GM10248 (cell line): ENCODE data around the gene DSN1.
A peak's percentile ranks its signal among the peaks of the same experiment; 100 is the strongest.

Experiments
- CTCF ChIA-PET: fragments of 300-600 bp; sonication (Branson Sonifier 250); formaldehyde crosslinking; extraction: SDS; loops from one replicate; lab custom pipeline; 2021; ENCODE audit warnings: antibody characterized with exemption; lab: Yijun Ruan, JAX
- POLR2A ChIA-PET: fragments of 350-650 bp; sonication (Branson Sonifier 250); formaldehyde crosslinking; extraction: SDS; loops from one replicate; lab custom pipeline; 2020; ENCODE audit warnings: antibody characterized with exemption; lab: Yijun Ruan, JAX
- DNase-seq: peaks from one replicate; pipeline ENCODE4 v3.0.0; 2012; ENCODE audit errors: extremely low spot score
- TF ChIP-seq, protein P1 (sequence below): IDR thresholded peaks from 2 replicates; pipeline ENCODE4 v1.5.1; 2012; ENCODE audit warnings: mild to moderate bottlenecking, low read depth; ENCODE audit errors: extremely low read depth, missing control alignments, control extremely low read depth

DSN1 gene

DNA sequence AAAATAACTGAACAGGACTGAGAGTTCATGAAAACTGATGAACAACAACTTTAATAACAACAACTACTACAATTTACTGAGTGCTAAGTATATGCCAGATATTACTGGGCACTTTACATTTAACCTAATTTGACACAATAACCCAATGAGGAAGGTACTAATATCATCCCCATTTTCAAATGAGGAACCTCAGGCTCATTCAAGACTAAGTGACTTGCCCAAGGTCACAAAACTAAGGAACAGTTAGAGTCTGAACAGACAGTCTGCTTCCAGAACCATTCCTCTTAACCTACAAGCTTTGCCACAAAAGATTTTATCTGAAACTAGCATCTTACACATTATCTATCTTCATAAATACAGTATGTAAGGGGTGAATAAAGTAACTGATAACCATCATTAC, 17.1 kb downstream of the DSN1 start:
- ChIA-PET CTCF (interaction anchor here (0.8 to 4.5 kb wide), 6 partner anchors 11 to 317 kb away, joined by 3 to 40 read pairs (median 14); partner anchors contain the start of genes DSN1 and NDRG3), POLR2A (no interaction called here)
- TF ChIP-seq, protein P1, sequence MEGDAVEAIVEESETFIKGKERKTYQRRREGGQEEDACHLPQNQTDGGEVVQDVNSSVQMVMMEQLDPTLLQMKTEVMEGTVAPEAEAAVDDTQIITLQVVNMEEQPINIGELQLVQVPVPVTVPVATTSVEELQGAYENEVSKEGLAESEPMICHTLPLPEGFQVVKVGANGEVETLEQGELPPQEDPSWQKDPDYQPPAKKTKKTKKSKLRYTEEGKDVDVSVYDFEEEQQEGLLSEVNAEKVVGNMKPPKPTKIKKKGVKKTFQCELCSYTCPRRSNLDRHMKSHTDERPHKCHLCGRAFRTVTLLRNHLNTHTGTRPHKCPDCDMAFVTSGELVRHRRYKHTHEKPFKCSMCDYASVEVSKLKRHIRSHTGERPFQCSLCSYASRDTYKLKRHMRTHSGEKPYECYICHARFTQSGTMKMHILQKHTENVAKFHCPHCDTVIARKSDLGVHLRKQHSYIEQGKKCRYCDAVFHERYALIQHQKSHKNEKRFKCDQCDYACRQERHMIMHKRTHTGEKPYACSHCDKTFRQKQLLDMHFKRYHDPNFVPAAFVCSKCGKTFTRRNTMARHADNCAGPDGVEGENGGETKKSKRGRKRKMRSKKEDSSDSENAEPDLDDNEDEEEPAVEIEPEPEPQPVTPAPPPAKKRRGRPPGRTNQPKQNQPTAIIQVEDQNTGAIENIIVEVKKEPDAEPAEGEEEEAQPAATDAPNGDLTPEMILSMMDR = no peak
- no peak for DNase-seq

DNA sequence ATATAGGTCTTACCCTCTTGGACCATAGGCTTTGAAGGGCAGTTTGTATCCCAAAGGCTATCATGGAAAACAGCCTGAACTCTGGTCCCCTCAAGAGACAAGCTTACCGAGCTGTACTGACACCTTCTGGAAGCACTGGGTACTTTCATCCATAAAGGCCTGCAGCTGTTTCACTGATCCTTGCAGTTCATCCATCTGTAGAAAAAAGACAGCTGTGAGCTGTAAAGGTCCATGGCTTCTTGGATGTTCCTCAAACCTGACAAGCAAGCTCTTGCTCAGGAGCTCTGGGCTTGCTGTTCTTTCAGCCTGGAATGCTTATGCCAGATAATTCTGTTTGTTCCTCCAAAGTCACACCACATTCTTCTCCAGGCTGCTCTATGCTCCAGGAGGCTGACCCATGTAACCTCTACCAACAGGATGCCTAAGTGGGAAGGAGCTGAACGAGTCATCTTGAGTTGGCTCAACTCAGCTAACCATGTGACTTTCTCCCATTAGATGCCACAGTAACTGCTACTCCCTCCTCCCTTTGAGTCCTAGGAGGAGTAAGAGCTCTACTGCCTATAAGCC, 18.8 kb downstream of the DSN1 start:
- ChIA-PET POLR2A (interaction anchor here (0.5 to 0.6 kb wide), 2 partner anchors 11 to 251 kb away, joined by 3 to 5 read pairs; no protein-coding TSS in a partner anchor), CTCF (interaction anchor here (0.7 to 4.0 kb wide), 34 partner anchors 8 to 599 kb away, joined by 3 to 40 read pairs (median 5); partner anchors contain the start of genes DSN1, NDRG3 and RAB5IF)
- DNase-seq = peak; percentile 50
- TF ChIP-seq, protein P1 = peak; percentile 62

DNA sequence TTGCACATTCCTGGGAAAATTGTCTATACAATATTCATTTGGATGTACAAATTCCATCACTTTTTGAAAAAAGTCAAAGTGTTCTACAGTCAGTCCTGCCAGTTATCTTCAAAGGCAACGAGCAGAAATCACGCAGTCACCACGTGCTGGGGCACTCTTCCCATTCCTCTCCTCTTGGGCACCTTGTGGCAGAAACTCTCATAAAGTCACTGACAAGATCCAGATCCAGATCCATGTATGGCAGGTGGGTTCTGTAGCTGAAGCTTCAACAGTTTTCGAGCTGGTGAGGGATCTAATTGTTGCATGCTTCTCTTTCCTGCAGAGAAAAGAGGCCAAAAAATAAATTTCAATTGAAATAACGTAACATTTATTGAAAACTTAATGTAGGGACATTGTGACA, 21.0 kb downstream of the DSN1 start:
- TF ChIP-seq, protein P1 = no peak
- ChIA-PET POLR2A (no interaction called here), CTCF (interaction anchor here (1.6 kb wide), 1 partner anchor 111 kb away, joined by 4 read pairs; a partner anchor contains a TSS)
- no peak for DNase-seq

DNA sequence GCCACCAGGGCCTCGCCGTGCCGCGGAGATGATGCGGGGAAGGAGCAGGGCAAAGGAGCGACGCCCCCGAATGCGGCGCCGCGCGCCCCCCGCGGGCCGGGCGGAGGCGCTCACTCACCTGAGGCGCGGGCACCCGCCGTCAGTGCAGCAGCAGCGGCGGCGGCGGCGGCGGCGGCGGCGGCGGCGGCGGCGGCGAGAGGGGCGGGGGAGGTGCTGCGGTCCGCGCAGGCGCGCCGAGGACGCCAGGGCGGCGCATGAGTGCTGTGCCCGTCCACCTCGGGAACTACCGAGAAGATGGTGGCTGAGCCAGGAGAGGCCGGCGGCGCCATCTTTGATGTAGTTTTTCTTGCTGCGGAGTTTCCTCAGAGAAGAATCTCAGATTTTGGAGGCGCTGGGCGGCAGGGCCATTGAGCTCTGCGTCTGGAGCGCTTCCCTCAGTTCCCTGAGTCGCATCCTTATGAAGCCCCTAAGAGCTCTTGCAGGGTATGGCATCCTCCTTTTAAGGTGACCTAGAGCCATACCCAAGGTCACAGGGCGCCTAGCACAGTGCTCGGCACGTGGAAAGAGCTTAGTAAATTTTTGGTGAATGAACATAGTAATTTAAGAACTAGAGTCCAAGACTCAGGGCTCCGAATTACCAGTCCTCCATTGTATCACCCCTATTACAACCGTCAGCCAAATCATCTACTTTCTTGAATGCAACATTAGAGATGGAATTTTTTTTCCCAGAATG, 27.5 kb downstream of the DSN1 start, which contains the start of gene NDRG3:
NDRG3 (minus strand) TSS at position 164 of the 733 bp plus-strand sequence. CDS start 24,355 bp downstream, outside the sequence.
- POLR2A ChIA-PET = interaction anchor here (0.5 to 1.0 kb wide), 2 partner anchors 28 to 210 kb away, joined by 3 to 5 read pairs; partner anchors contain the start of gene DSN1
- CTCF ChIA-PET = interaction anchor here (0.8 to 6.6 kb wide), 11 partner anchors 10 to 143 kb away, joined by 3 to 40 read pairs (median 4); partner anchors contain the start of gene DSN1
- TF ChIP-seq, protein P1 = peak; percentile 35
- DNase-seq = peak; percentile 98

DNA sequence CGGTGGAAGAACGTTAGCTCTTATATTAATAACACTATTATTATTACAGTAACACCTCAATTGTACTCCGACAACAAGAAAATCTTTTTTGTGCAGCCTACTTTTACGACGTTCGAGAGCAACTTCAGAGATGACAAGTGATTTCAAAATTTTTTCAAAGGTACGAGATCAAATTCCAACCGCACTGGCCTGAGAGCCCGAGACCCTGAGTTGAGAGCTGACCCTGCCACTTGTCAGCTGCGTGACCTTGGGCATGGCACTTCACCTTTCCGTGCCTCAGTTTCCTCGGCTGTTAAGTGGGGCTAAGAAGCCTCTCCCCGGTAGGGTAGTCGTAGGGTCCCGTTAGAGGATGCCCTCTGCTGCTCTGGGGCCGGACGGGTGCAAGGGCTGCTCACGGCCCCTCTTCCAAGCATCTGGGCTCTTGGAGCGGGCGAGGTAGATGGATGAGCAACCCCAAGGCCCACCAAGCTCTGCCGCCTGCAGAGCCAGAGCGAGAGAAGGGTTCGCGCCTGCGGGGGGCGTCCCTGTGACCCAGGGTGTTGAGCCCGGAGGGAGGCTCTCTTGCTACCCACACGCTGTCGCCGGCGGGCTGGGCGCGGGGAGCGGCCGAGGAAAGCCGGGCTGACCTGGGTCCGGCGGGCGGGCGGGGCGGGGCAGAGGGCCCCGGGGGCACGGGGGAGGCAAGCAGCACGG, 28.2 kb downstream of the DSN1 start:
- DNase-seq = no peak
- CTCF ChIA-PET = interaction anchor here (0.7 to 6.6 kb wide), 10 partner anchors 11 to 141 kb away, joined by 3 to 40 read pairs (median 4); partner anchors contain the start of gene DSN1
- TF ChIP-seq, protein P1 = peak; percentile 19
- POLR2A ChIA-PET = interaction anchor here (1.0 kb wide), 1 partner anchor 28 kb away, joined by 3 read pairs; the partner anchor contains the start of gene DSN1

DNA sequence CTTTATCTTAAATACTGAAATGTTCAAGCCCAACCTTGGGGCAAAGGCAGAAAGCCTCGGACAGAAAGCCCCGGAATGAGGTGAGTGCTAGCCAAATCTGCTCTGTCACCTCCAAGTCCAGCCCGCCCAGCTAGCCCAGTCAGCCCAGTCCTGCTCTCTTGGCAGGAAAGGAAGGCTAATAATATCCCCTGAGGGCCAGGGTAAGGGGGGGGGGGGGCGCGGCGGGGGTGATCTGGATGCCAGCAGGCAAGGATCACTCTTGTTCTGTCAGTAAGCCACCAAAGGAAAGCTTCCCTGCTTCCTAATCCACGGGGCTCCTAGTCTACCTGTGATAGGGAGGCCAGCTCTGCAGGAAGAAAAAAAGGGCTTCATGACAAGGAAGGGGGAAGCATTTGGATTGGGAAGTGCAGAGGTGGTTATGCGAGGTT, 28.8 kb downstream of the DSN1 start:
- POLR2A ChIA-PET = no interaction called here
- DNase-seq = no peak
- CTCF ChIA-PET = interaction anchor here (0.7 to 6.6 kb wide), 9 partner anchors 10 to 139 kb away, joined by 3 to 40 read pairs (median 4); partner anchors contain the start of gene DSN1
- TF ChIP-seq, protein P1 = no peak
